ENCODE results near the gene PCDHB1. TPM values are rescaled to one million over a fixed set of nuclear protein-coding genes. Genes with fewer than 3 reads are reported as not detected.
"Not testable (repeated sequence)": the region's sequence is repeated elsewhere in the genome, so short reads cannot be mapped to it uniquely, and the experiment has no call there.

PCDHB1 gene
- total RNA-seq, 4 donors from 2014 or later: 0.21 TPM; not detected in 3

DNA sequence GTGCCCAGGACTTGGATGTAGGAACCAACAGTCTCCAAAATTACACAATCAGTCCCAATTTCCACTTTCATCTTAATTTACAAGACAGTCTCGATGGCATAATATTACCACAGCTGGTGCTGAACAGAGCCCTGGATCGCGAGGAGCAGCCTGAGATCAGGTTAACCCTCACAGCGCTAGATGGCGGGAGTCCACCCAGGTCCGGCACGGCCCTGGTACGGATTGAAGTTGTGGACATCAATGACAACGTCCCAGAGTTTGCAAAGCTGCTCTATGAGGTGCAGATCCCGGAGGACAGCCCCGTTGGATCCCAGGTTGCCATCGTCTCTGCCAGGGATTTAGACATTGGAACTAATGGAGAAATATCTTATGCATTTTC, 44.1 kb downstream of the PCDHB1 start:
- no peaks in the 10 kb centered on the region for H3K36me3 ChIP-seq
- H3K4me3 ChIP-seq: peak overlapping the region in 2 of 4 donors; percentile 16 to 39
- 50 to 55% methylated on average over 12 of the region's 12 CpGs for WGBS, 2 donors
- no peak overlapping the region for H3K27ac ChIP-seq
- H3K27me3 ChIP-seq: no peaks in the 10 kb centered on the region
- TF ChIP-seq POLR2A (IDR thresholded peaks at IDR 0.05): no peak
- TF ChIP-seq CTCF (IDR thresholded peaks at IDR 0.05): no peak
- no peak for TF ChIP-seq EP300 (IDR thresholded peaks at IDR 0.05)
- DNase-seq (ENCODE audit: low spot score in 2 of 2): no peak
- peaks cover 0 to 87% (median 14%) of the 10 kb centered on the region in 4 donors for H3K9me3 ChIP-seq
- no peaks in the 10 kb centered on the region for H3K4me1 ChIP-seq

DNA sequence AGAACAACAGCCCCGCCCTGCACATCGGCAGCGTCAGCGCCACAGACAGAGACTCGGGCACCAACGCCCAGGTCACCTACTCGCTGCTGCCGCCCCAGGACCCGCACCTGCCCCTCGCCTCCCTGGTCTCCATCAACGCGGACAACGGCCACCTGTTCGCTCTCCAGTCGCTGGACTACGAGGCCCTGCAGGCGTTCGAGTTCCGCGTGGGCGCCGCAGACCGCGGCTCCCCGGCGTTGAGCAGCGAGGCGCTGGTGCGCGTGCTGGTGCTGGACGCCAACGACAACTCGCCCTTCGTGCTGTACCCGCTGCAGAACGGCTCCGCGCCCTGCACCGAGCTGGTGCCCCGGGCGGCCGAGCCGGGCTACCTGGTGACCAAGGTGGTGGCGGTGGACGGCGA, 45.0 kb downstream of the PCDHB1 start:
- 46 to 58% methylated on average over 9 of the region's 46 CpGs for WGBS, 2 donors
- not testable (repeated sequence) for H3K27ac ChIP-seq; H3K36me3 ChIP-seq; H3K4me3 ChIP-seq; H3K27me3 ChIP-seq; H3K4me1 ChIP-seq; DNase-seq (ENCODE audit: low spot score in 2 of 2)
- H3K9me3 ChIP-seq: peaks cover 0 to 89% (median 13%) of the 10 kb centered on the region in 4 donors

- H3K4me3 ChIP-seq; DNase-seq (ENCODE audit: low spot score in 2 of 2); H3K36me3 ChIP-seq; H3K27ac ChIP-seq; H3K27me3 ChIP-seq; H3K4me1 ChIP-seq: not testable (repeated sequence)
- 41% methylated on average over 24 of the region's 38 CpGs; no CpG with 5 or more reads in 1 of the 2 donors for WGBS, 2 donors
- H3K9me3 ChIP-seq: peaks cover 0 to 90% (median 14%) of the 10 kb centered on the region in 4 donors
These were observed 45.4 kb downstream of the PCDHB1 start for GRCh38 chr5:141096586-141096985.

- no peak for TF ChIP-seq POLR2A (IDR thresholded peaks at IDR 0.05)
- no peak for TF ChIP-seq EP300 (IDR thresholded peaks at IDR 0.05)
- TF ChIP-seq CTCF (IDR thresholded peaks at IDR 0.05): peak in 3 of 5 experiments; percentile 10 to 37 (median 20)
- H3K4me1 ChIP-seq: no peaks in the 10 kb centered on the region
- H3K4me3 ChIP-seq: peak within 1 kb of the TSS in 2 of 4 donors; percentile 2 to 43
- H3K9me3 ChIP-seq: peaks cover 0 to 82% (median 12%) of the 10 kb centered on the region in 4 donors
- DNase-seq (ENCODE audit: low spot score in 2 of 2): peak in 1 of 2 donors; percentile 28
- no peaks in the 10 kb centered on the region for H3K36me3 ChIP-seq
- peak within 1 kb of the TSS in 1 of 4 donors; percentile 60 for H3K27ac ChIP-seq
- WGBS, 2 donors: 24 to 29% methylated on average over 19 of the region's 19 CpGs
- no peaks in the 10 kb centered on the region for H3K27me3 ChIP-seq
These were observed 49.1 kb downstream of the PCDHB1 start, which contains the start of gene PCDHB3 for GRCh38 chr5:141100243-141100805. PCDHB3 (plus strand) TSS chr5:141100473; CDS start chr5:141100650, 177 bp downstream.

DNA sequence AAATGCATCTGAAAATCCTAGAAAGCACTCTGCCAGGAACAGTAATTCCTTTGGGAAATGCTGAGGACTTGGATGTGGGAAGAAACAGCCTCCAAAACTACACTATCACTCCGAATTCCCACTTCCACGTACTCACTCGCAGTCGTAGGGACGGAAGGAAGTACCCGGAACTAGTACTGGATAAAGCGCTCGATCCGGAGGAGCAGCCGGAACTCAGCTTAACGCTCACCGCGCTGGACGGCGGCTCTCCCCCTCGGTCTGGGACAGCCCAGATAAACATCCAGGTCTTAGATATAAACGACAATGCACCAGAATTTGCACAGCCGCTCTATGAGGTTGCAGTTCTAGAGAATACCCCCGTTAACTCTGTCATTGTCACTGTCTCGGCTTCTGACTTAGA, 49.9 kb downstream of the PCDHB1 start:
- DNase-seq (ENCODE audit: low spot score in 2 of 2): no peak
- WGBS, 2 donors: 53 to 54% methylated on average over 20 of the region's 20 CpGs
- H3K27me3 ChIP-seq: no peaks in the 10 kb centered on the region
- peak overlapping the region in 2 of 4 donors; percentile 2 to 43 for H3K4me3 ChIP-seq
- no peaks in the 10 kb centered on the region for H3K36me3 ChIP-seq
- TF ChIP-seq EP300 (IDR thresholded peaks at IDR 0.05): no peak
- no peak overlapping the region for H3K27ac ChIP-seq
- peaks cover 0 to 83% (median 14%) of the 10 kb centered on the region in 4 donors for H3K9me3 ChIP-seq
- H3K4me1 ChIP-seq: no peaks in the 10 kb centered on the region

DNA sequence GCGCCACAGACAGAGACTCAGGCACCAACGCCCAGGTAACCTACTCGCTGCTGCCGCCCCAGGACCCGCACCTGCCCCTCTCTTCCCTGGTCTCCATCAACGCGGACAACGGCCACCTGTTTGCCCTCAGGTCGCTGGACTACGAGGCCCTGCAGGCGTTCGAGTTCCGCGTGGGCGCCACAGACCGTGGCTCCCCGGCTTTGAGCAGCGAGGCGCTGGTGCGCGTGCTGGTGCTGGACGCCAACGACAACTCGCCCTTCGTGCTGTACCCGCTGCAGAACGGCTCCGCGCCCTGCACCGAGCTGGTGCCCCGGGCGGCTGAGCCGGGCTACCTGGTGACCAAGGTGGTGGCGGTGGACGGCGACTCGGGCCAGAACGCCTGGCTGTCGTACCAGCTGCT, 50.9 kb downstream of the PCDHB1 start:
- not testable (repeated sequence) for H3K36me3 ChIP-seq; H3K27me3 ChIP-seq; H3K4me3 ChIP-seq; H3K4me1 ChIP-seq; H3K27ac ChIP-seq; DNase-seq (ENCODE audit: low spot score in 2 of 2)
- WGBS, 2 donors: 42 to 54% methylated on average over 6 to 8 of the region's 39 CpGs
- peaks cover 0 to 80% (median 14%) of the 10 kb centered on the region in 4 donors for H3K9me3 ChIP-seq

DNA sequence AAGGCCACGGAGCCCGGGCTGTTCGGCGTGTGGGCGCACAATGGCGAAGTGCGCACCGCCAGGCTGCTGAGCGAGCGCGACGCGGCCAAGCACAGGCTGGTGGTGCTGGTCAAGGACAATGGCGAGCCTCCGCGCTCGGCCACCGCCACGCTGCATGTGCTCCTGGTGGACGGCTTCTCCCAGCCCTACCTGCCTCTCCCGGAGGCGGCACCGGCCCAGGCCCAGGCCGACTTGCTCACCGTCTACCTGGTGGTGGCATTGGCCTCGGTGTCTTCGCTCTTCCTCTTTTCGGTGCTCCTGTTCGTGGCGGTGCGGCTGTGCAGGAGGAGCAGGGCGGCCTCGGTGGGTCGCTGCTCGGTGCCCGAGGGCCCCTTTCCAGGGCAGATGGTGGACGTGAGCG, 51.3 kb downstream of the PCDHB1 start:
- H3K36me3 ChIP-seq; H3K4me3 ChIP-seq; H3K27ac ChIP-seq; H3K4me1 ChIP-seq; H3K27me3 ChIP-seq; DNase-seq (ENCODE audit: low spot score in 2 of 2): not testable (repeated sequence)
- H3K9me3 ChIP-seq: peaks cover 0 to 80% (median 14%) of the 10 kb centered on the region in 4 donors
- WGBS, 2 donors: 37% methylated on average over 19 of the region's 38 CpGs; no CpG with 5 or more reads in 1 of the 2 donors

GRCh38 chr5:141105350-141105749, 54.2 kb downstream of the PCDHB1 start:
- Histone ChIP-seq H3K27ac (no peak overlapping the region), H3K36me3 (no peaks in the 10 kb centered on the region), H3K4me1 (no peaks in the 10 kb centered on the region), H3K4me3 (no peak overlapping the region), H3K9me3 (peaks cover 0 to 80% (median 12%) of the 10 kb centered on the region in 4 donors), H3K27me3 (no peaks in the 10 kb centered on the region)
- no peak for DNase-seq (ENCODE audit: low spot score in 2 of 2)
- 68 to 86% methylated on average over 2 of the region's 2 CpGs for WGBS, 2 donors
- TF ChIP-seq CTCF (IDR thresholded peaks at IDR 0.05): no peak
- TF ChIP-seq EP300 (IDR thresholded peaks at IDR 0.05): no peak
- no peak for TF ChIP-seq POLR2A (IDR thresholded peaks at IDR 0.05)
